HEK293 (cell line): ENCODE results near the gene HHIPL1.

Source experiments
- BCL11B ChIP-seq: fragments of 450-650 bp; formaldehyde crosslinking; IDR thresholded peaks from 2 replicates; pipeline ENCODE4 v1.5.1; 2016; ENCODE audit warnings: low read depth, missing biosample characterization, missing genetic modification characterization
- CTCF ChIP-seq: fragments of 450-650 bp; formaldehyde crosslinking; IDR thresholded peaks from 2 replicates; pipeline ENCODE4 v1.5.1; 2016; ENCODE audit warnings: missing biosample characterization, missing genetic modification characterization
- EGR2 ChIP-seq: fragments of 450-650 bp; formaldehyde crosslinking; IDR thresholded peaks from 2 replicates; pipeline ENCODE4 v1.5.1; 2016; ENCODE audit warnings: low read depth, missing biosample characterization, missing genetic modification characterization
- ZEB2 ChIP-seq: fragments of 450-650 bp; formaldehyde crosslinking; IDR thresholded peaks from 2 replicates; pipeline ENCODE4 v1.5.1; 2016; ENCODE audit warnings: missing biosample characterization, missing genetic modification characterization
- ZNF121 ChIP-seq: fragments of 450-650 bp; formaldehyde crosslinking; IDR thresholded peaks from 2 replicates; pipeline ENCODE4 v1.5.1; 2016; ENCODE audit warnings: missing biosample characterization, missing genetic modification characterization
- ZNF530 ChIP-seq: fragments of 450-650 bp; formaldehyde crosslinking; IDR thresholded peaks from 2 replicates; pipeline ENCODE4 v1.5.1; 2016; ENCODE audit warnings: low read depth, missing biosample characterization, missing genetic modification characterization
- ZNF660 ChIP-seq: fragments of 450-650 bp; IDR thresholded peaks from 2 replicates; pipeline ENCODE4 v1.5.1; 2018; ENCODE audit warnings: missing biosample characterization, mild to moderate bottlenecking, missing genetic modification characterization
- ZNF768 ChIP-seq: fragments of 450-650 bp; formaldehyde crosslinking; IDR thresholded peaks from 2 replicates; pipeline ENCODE4 v1.5.1; 2018; ENCODE audit warnings: missing biosample characterization, mild to moderate bottlenecking, missing genetic modification characterization

GRCh38 chr14:99679543-99679942 is 34.6 kb downstream of the HHIPL1 start:
- no peak for TF ChIP-seq ZNF768 (tag by site-specific recombination)
- TF ChIP-seq BCL11B (tag by site-specific recombination): no peak
- no peak for TF ChIP-seq CTCF (tag by site-specific recombination)
- no peak for TF ChIP-seq ZNF660
- no peak for TF ChIP-seq ZEB2 (tag by site-specific recombination)
- no peak for TF ChIP-seq EGR2 (tag by site-specific recombination)
- no peak for TF ChIP-seq ZNF530 (tag by site-specific recombination)
- TF ChIP-seq ZNF121 (tag by site-specific recombination): no peak
